Measurements from ENCODE around the gene EFCAB14. TPM values are rescaled to one million over a fixed set of nuclear protein-coding genes. Genes with fewer than 3 reads are reported as not detected.

The EFCAB14 gene
- total RNA-seq, 2 experiments from 2014 or later = 39.6 to 41.6 TPM

DNA sequence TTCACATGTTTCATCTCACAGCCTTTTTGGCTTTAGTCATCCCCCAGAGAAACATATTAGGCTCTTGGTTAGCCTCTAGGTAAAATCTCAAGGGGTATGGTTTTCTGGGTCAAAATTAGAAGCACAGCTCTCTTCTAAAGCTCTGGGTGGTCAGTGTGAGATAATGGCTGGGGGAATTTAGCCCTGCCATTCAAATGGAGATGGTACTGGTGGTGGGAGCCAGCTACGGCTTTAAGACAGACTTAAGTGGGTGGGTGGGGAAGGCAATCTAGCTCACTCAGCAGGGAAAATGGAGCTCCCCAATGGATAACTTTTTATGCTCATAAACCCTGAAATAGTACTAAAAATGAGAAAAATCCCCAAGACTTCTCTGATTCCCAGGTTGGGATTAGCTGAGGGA lies 41.6 kb downstream of the EFCAB14 start:
- ChIA-PET CTCF (interaction anchor here (0.8 to 3.0 kb wide), 5 partner anchors 9 to 236 kb away, joined by 3 to 11 read pairs (median 3); partner anchors contain the start of gene ATPAF1), POLR2A (interaction anchor here (2.7 kb wide), 1 partner anchor 10 kb away, joined by 17 read pairs; the partner anchor contains the start of gene ATPAF1)
- intact Hi-C loops (cut with micrococcal nuclease) = no loop called here
- H3K27ac Mint-ChIP-seq = peak overlapping the region; percentile 95
- peaks cover 35% of the 10 kb centered on the region for H3K4me1 Mint-ChIP-seq (ENCODE audit: low read depth)
- no peak for ATAC-seq
- H3K27me3 Mint-ChIP-seq = no peaks in the 10 kb centered on the region
- TF ChIP-seq, protein P1, sequence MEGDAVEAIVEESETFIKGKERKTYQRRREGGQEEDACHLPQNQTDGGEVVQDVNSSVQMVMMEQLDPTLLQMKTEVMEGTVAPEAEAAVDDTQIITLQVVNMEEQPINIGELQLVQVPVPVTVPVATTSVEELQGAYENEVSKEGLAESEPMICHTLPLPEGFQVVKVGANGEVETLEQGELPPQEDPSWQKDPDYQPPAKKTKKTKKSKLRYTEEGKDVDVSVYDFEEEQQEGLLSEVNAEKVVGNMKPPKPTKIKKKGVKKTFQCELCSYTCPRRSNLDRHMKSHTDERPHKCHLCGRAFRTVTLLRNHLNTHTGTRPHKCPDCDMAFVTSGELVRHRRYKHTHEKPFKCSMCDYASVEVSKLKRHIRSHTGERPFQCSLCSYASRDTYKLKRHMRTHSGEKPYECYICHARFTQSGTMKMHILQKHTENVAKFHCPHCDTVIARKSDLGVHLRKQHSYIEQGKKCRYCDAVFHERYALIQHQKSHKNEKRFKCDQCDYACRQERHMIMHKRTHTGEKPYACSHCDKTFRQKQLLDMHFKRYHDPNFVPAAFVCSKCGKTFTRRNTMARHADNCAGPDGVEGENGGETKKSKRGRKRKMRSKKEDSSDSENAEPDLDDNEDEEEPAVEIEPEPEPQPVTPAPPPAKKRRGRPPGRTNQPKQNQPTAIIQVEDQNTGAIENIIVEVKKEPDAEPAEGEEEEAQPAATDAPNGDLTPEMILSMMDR (IDR thresholded peaks at IDR 0.05) = no peak
- H3K36me3 Mint-ChIP-seq (ENCODE audit: low read depth) = peaks cover 44% of the 10 kb centered on the region
- no peak for DNase-seq
- no peak overlapping the region for H3K4me3 Mint-ChIP-seq
- H3K9me3 Mint-ChIP-seq = no peaks in the 10 kb centered on the region

DNA sequence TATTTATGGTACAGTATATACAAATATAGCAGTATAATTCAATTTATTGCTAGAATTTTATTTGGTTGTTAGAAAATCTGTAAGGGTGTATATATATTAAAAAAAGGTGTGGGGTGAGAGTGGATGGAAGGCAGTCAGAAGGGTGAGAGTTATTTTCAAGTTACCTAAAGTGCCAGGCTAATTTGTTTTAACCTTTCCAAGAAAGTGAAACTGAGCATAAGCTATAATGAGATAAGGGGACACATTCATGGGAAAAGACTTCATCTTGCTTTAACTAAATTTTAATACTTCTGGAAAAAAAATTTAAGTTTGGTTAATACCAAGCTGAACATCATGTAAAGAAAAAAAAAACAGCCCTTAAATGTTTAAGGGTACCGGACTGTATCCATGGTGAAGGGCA lies 42.4 kb downstream of the EFCAB14 start:
- Mint-ChIP-seq H3K4me3 (no peak overlapping the region), H3K9me3 (no peaks in the 10 kb centered on the region), H3K4me1 (ENCODE audit: low read depth) (peaks cover 35% of the 10 kb centered on the region), H3K36me3 (ENCODE audit: low read depth) (peaks cover 42% of the 10 kb centered on the region), H3K27ac (peak overlapping the region; percentile 95), H3K27me3 (no peaks in the 10 kb centered on the region)
- no peak for ATAC-seq
- ChIA-PET POLR2A (interaction anchor here (2.7 kb wide), 1 partner anchor 9 kb away, joined by 17 read pairs; the partner anchor contains the start of gene ATPAF1), CTCF (interaction anchor here (1.0 to 3.0 kb wide), 2 partner anchors 9 to 49 kb away, joined by 3 to 11 read pairs; partner anchors contain the start of gene ATPAF1)
- DNase-seq = no peak
- TF ChIP-seq, protein P1 (IDR thresholded peaks at IDR 0.05) = no peak
- intact Hi-C loops (cut with micrococcal nuclease) = no loop called here

DNA sequence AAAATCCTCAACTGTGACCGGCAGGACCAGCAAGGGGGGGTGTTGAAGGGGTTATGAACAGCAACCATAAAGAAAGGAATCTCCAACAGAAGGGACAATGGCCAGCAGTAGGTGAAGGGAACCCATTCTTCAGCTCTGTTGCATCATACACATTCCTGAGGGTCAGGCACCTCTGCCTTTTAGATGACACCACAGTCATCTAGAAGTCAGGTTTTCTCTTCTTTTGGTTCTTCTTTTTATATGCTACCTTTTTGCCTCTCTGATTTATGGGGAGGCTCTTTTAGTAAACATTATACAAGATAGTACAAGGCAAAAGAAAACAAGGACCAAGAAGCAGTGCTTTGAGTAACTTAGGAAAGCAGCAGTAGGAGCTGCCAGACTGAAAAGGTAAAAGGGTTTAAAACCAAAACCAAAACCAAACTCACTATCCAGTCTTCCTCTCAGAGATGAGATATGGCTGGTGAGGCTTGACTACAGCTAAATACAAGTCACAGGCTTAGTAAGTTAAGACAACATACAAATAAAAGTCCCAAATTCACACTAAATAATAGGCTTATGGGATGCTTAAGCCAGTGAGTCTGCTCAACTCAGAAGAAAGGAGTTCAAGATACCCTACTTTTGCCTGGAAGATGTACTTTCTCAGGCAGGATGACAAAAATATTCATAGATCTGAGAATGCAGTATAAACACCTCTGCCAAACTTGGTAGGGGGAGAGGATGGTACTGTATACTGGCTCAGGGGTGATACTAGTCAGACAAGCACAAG lies 43.2 kb downstream of the EFCAB14 start:
- TF ChIP-seq, protein P1 (IDR thresholded peaks at IDR 0.05) = no peak
- Mint-ChIP-seq H3K27me3 (no peaks in the 10 kb centered on the region), H3K27ac (peak overlapping the region; percentile 95), H3K9me3 (no peaks in the 10 kb centered on the region), H3K4me3 (peak overlapping the region; percentile 17), H3K36me3 (ENCODE audit: low read depth) (peaks cover 37% of the 10 kb centered on the region), H3K4me1 (ENCODE audit: low read depth) (peaks cover 35% of the 10 kb centered on the region)
- CTCF ChIA-PET = interaction anchor here (0.7 to 1.4 kb wide), 3 partner anchors 15 to 143 kb away, joined by 3 to 4 read pairs (median 3); no protein-coding TSS in a partner anchor
- DNase-seq = no peak
- POLR2A ChIA-PET = interaction anchor here (1.0 to 2.7 kb wide), 4 partner anchors 8 to 12 kb away, joined by 3 to 17 read pairs (median 4); partner anchors contain the start of gene ATPAF1
- peak; percentile 74 for ATAC-seq
- intact Hi-C loops (cut with micrococcal nuclease) = no loop called here

DNA sequence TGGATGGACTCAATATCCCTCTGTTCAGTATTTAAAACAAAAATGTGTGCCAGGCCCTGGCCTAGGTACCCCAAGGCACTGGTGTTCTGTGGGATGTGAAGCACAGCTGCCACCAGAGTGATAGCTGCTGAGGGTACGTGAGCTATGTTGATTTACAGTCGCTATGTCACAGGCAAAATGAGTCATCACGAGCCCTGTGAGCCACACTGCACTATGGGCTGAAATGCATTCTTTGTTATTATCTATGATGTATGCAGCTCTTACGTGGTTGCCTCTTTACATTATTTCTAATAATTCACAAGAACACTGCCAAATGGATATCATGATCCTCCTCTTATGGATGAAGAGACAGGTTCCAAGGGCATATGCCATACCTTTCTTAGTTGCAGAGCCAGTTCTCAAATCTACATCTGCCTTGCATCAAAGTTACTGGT lies 45.1 kb downstream of the EFCAB14 start:
- TF ChIP-seq, protein P1 (IDR thresholded peaks at IDR 0.05) = no peak
- Mint-ChIP-seq H3K36me3 (ENCODE audit: low read depth) (peaks cover 22% of the 10 kb centered on the region), H3K4me1 (ENCODE audit: low read depth) (peaks cover 35% of the 10 kb centered on the region), H3K27me3 (no peaks in the 10 kb centered on the region), H3K4me3 (no peak overlapping the region), H3K9me3 (no peaks in the 10 kb centered on the region), H3K27ac (peak overlapping the region; percentile 63)
- intact Hi-C loops (cut with micrococcal nuclease) = no loop called here
- POLR2A ChIA-PET = no interaction called here
- ATAC-seq (peak; percentile 83), DNase-seq (peak; percentile 62)
- CTCF ChIA-PET = interaction anchor here (1.4 to 1.6 kb wide), 3 partner anchors 17 to 51 kb away, joined by 3 to 5 read pairs (median 4); no protein-coding TSS in a partner anchor

DNA sequence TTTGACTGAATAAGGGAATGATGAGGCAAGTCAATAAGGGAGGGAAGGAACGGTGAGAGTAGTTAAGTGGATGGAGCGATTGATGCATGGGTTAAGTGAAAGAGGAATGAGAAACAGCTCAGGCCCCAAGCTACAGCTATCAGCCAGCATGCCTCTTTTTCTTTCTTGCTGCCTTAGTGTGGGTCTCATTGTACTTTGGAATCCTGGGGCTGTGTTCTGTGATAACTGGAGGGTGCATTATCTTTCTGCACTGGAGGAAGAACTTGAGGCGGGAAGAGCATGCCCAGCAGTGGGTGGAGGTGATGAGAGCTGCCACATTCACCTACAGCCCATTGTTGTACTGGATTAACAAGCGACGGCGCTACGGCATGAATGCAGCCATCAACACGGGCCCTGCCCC lies 46.2 kb downstream of the EFCAB14 start:
- CTCF ChIA-PET = interaction anchor here (1.6 kb wide), 1 partner anchor 18 kb away, joined by 4 read pairs; no protein-coding TSS in a partner anchor
- intact Hi-C loops (cut with micrococcal nuclease) = no loop called here
- no peaks in the 10 kb centered on the region for H3K27me3 Mint-ChIP-seq

More for the DNA sequence above, 46.2 kb downstream of the EFCAB14 start:
- DNase-seq (no peak), ATAC-seq (no peak)
- Mint-ChIP-seq H3K4me3 (no peak overlapping the region), H3K27ac (peak overlapping the region; percentile 7), H3K4me1 (ENCODE audit: low read depth) (peaks cover 35% of the 10 kb centered on the region), H3K9me3 (no peaks in the 10 kb centered on the region), H3K36me3 (ENCODE audit: low read depth) (peaks cover 19% of the 10 kb centered on the region)
- POLR2A ChIA-PET = interaction anchor here (1.1 kb wide), 1 partner anchor 15 kb away, joined by 3 read pairs; no protein-coding TSS in a partner anchor
- TF ChIP-seq, protein P1 (IDR thresholded peaks at IDR 0.05) = no peak
